Endothelial cell (in vitro differentiated cells): Measurements from ENCODE around the gene C6orf89. TPM values are rescaled to one million over a fixed set of nuclear protein-coding genes. Genes with fewer than 3 reads are reported as not detected.
"Not testable (repeated sequence)": the region's sequence is repeated elsewhere in the genome, so short reads cannot be mapped to it uniquely, and the experiment has no call there.

Experiments
- DNase-seq: peaks from one replicate; pipeline ENCODE4 v3.0.0; 2021; ENCODE audit warnings: low spot score
- H3K27ac Mint-ChIP-seq: one replicate; pipeline ENCODE4 v1.8.0; 2021; ENCODE audit warnings: mixed read lengths, inconsistent platforms; ENCODE audit not compliant: unreplicated experiment
- H3K27me3 Mint-ChIP-seq: one replicate; pipeline ENCODE4 v1.8.0; 2021; ENCODE audit warnings: mild to moderate bottlenecking, moderate library complexity, mixed read lengths, inconsistent platforms; ENCODE audit not compliant: unreplicated experiment
- H3K36me3 Mint-ChIP-seq: one replicate; pipeline ENCODE4 v1.8.0; 2021; ENCODE audit warnings: mild to moderate bottlenecking, low read depth, mixed read lengths, inconsistent platforms; ENCODE audit not compliant: unreplicated experiment
- H3K4me1 Mint-ChIP-seq: one replicate; pipeline ENCODE4 v1.8.0; 2021; ENCODE audit warnings: mild to moderate bottlenecking, mixed read lengths, inconsistent platforms; ENCODE audit not compliant: unreplicated experiment
- H3K4me3 Mint-ChIP-seq: one replicate; pipeline ENCODE4 v1.8.0; 2021; ENCODE audit warnings: mild to moderate bottlenecking, mixed read lengths, inconsistent platforms; ENCODE audit not compliant: unreplicated experiment
- H3K9me3 Mint-ChIP-seq: one replicate; pipeline ENCODE4 v1.8.0; 2021; ENCODE audit warnings: mixed read lengths, inconsistent platforms; ENCODE audit not compliant: unreplicated experiment
- total RNA-seq: library from RNA; stranded (reverse); fragmentation: NEBNext Ultra II Directional; extraction: Animal tissue kit (Norgen Biotek cat#: 25700); gene quantifications from one replicate; pipeline ENCODE4 v1.2.1, GENCODE V29; 2021; ENCODE audit not compliant: unreplicated experiment
- TF ChIP-seq, protein P1 (sequence below): fragments of 200-600 bp; sonication (generic); IDR thresholded peaks from one replicate; pipeline ENCODE4 v1.5.0; 2021; ENCODE audit warnings: antibody characterized with exemption; ENCODE audit not compliant: unreplicated experiment

The C6orf89 gene
- total RNA-seq, 1 donor from 2014 or later, result 43.2 TPM

DNA sequence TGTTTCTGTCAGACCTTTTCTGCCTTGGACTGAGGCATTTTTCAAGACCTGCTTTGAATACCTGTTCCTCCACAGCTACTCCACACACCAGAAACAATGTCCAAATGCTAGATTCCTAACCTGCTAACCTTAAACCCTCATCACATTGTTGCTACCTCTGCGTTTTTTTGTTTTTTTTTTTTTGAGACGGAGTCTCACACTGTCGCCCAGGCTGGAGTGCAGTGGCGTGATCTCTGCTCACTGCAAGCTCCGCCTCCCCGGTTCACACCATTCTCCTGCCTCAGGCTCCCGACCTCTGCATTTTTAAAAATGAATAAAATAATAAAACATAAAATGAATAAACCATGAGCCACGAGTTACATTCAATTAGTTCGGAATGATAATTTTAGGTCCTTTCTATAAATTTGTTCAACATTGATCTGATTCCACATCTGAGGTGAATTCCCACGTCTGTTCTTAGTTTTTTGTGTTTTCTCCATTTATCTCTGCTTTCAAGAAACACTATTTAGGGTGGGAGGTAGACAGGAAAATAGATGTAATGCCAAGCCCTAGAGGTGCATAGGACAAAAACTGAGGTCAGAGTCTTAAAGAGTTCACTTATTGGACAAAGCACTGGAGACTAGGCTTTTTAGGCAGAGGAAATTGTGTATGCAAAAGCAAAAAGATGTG is 1.3 kb downstream of the C6orf89 start:
- Mint-ChIP-seq H3K4me3 (peak overlapping the region; percentile 12), H3K9me3 (no peaks in the 10 kb centered on the region), H3K27ac (peak overlapping the region; percentile 96), H3K4me1 (peaks cover 9% of the 10 kb centered on the region), H3K27me3 (peaks cover 1% of the 10 kb centered on the region), H3K36me3 (no peaks in the 10 kb centered on the region)
- no peak for DNase-seq
- TF ChIP-seq, protein P1, sequence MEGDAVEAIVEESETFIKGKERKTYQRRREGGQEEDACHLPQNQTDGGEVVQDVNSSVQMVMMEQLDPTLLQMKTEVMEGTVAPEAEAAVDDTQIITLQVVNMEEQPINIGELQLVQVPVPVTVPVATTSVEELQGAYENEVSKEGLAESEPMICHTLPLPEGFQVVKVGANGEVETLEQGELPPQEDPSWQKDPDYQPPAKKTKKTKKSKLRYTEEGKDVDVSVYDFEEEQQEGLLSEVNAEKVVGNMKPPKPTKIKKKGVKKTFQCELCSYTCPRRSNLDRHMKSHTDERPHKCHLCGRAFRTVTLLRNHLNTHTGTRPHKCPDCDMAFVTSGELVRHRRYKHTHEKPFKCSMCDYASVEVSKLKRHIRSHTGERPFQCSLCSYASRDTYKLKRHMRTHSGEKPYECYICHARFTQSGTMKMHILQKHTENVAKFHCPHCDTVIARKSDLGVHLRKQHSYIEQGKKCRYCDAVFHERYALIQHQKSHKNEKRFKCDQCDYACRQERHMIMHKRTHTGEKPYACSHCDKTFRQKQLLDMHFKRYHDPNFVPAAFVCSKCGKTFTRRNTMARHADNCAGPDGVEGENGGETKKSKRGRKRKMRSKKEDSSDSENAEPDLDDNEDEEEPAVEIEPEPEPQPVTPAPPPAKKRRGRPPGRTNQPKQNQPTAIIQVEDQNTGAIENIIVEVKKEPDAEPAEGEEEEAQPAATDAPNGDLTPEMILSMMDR, result no peak

DNA sequence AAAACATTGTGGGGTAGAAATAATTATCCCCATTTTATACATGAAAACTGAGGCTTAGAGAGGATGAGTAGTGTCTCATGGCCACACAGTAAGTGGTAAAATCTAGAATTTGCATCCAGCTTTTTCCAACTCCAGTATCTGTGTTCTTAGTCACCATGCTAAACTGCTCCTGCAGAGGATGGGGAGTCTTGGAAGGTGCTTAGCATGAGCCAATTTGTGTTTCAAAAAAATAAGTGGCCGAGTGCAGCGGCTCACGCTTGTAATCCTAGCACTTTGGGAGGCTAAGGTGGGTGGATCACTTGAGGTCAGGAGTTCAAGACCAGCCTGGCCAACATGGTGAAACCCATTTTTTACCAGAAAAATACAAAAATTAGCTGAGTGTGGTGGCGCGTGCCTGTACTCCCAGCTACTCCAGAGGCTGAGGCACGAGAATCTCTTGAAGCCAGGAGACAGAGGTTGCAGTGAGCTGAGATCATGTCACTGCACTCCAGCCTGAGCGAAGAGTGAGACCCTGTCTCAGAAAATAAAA is 2.4 kb downstream of the C6orf89 start:
- TF ChIP-seq, protein P1, result no peak
- peaks cover 9% of the 10 kb centered on the region for H3K4me1 Mint-ChIP-seq
- H3K9me3 Mint-ChIP-seq, result no peaks in the 10 kb centered on the region
- H3K27ac Mint-ChIP-seq, result no peak overlapping the region
- peaks cover 1% of the 10 kb centered on the region for H3K27me3 Mint-ChIP-seq
- H3K4me3 Mint-ChIP-seq, result no peak overlapping the region
- no peak for DNase-seq
- H3K36me3 Mint-ChIP-seq, result peaks cover 4% of the 10 kb centered on the region

DNA sequence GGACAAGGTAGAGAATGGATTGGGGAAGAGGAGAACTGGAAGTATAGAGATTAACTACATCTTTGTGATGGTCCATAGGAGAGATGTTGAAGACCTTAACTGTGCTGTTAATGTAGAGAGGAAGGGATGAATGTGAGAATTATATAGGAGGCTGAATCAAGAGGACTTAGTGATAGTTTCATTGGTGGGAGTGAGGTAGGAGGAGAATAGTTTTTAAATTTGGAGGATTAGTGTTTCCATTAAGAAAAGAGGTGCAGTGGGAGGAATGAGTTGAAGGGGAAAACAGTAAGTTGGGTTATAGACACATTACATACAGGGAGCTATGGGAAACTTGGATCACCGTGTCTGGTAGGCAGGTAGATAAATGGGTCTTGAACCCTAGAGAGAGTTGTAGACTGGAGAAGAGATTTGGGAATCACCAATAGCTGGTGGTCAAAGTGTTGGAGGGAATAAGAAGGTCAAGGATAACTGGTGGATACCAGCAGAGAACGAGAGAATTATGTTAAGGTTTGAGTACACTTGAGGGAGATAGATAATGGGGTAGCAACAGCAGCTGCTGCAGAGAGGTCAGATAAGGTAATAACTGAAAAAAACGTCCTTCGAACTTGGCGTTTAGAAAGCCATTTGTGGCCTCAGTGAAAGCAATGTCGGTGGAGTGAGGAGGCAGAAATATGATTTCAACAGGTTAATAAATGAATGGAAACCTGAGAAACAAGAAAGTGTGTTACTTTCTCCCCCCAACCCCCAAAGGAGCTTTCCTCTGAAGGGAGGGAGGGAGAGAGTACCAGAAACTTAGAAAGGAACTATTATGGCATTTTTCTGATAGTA is 3.1 kb downstream of the C6orf89 start:
- Mint-ChIP-seq H3K27me3 (peaks cover 1% of the 10 kb centered on the region), H3K36me3 (peaks cover 4% of the 10 kb centered on the region), H3K4me3 (no peak overlapping the region), H3K4me1 (peaks cover 9% of the 10 kb centered on the region), H3K9me3 (no peaks in the 10 kb centered on the region), H3K27ac (no peak overlapping the region)
- TF ChIP-seq, protein P1, result no peak
- DNase-seq, result no peak

DNA sequence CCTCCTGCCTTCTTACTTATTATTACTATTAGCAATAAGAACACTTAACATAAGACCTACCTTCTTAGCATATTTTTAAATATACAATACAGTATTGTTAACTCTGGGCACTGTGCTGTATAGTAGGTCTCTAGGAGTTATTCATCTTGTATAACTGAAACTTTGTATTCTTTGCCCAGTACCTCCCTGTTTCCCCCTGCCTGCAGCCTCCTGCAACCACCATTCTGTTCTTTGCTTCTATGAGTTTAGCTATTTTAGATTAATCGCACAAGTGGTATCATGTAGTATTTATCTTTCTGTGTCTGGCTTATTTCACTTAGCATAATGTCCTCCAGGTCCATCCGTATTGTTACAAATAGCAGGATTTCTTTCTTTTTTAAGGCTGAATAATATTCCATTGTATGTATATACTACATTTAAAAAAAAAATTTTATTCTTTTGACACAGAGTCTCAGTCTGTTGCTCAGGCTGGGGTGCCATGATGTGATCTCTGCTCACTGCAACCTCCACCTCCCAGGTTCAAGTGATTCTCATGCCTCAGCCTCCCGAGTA is 4.4 kb downstream of the C6orf89 start:
- H3K27ac Mint-ChIP-seq, result no peak overlapping the region
- H3K27me3 Mint-ChIP-seq, result peaks cover 1% of the 10 kb centered on the region
- TF ChIP-seq, protein P1, result no peak
- no peak for DNase-seq
- H3K4me1 Mint-ChIP-seq, result peaks cover 9% of the 10 kb centered on the region
- no peaks in the 10 kb centered on the region for H3K9me3 Mint-ChIP-seq
- no peak overlapping the region for H3K4me3 Mint-ChIP-seq
- peaks cover 4% of the 10 kb centered on the region for H3K36me3 Mint-ChIP-seq

DNA sequence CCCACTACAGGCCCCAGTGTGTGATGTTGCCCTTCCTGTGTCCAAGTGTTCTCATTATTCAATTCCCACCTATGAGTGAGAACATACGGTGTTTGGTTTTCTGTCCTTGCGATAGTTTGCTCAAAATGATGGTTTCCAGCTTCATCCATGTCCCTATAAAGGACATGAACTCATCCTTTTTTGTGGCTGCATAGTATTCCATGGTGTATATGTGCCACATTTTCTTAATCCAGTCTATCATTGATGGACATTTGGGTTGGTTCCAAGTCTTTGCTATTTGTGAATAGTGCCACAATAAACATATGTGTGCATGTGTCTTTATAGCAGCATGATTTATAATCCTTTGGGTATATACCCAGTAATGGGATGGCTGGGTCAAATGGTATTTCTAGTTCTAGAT is 5.4 kb downstream of the C6orf89 start:
- H3K9me3 Mint-ChIP-seq, H3K36me3 Mint-ChIP-seq, H3K27me3 Mint-ChIP-seq, H3K4me1 Mint-ChIP-seq, H3K4me3 Mint-ChIP-seq, DNase-seq, H3K27ac Mint-ChIP-seq: not testable (repeated sequence)
